Measurements from ENCODE around the gene KRT15. TPM values are rescaled to one million over a fixed set of nuclear protein-coding genes. Genes with fewer than 3 reads are reported as not detected.

Gene KRT15
- total and polyA plus RNA-seq, 7 donors = 0.08 to 0.56 (median 0.18) TPM; not detected in 3

DNA sequence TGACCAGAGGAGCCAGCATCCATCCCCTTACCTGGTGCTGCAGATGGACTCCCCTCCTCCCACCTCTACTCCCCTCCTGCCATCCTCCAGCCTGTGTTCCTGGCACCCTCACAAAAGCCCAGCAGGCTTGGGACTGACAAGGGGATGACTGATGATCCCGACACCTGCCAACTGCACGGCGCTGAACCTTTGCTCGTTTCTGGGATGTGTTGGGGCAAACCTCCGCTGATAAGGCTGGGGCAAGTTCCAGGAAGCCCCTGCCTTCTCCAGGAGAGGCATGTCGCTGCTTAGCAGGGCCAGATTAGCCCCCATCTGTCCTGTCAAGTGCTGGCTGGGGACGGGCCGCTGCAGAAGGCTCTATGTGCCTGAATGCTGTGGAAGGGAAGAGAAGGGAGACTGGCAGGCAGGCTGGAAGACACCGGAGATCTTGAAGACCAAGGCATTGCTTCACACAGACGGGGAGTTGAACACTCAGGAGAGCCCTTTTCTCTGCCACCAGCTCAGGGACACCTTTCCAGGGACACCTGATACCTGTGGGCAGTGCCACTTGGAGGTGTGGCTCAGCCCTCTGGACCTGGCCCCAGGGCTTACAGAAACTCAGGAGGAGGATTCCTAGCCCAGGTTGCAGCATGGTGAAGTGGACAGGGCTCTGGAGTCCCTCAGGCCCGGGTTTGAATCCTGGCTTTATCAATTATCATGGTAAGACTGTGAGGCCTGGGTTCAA is 973 bp upstream of the KRT15 start:
- peak in 1 of 4 donors; percentile 53 for ATAC-seq
- TF ChIP-seq, protein P1, sequence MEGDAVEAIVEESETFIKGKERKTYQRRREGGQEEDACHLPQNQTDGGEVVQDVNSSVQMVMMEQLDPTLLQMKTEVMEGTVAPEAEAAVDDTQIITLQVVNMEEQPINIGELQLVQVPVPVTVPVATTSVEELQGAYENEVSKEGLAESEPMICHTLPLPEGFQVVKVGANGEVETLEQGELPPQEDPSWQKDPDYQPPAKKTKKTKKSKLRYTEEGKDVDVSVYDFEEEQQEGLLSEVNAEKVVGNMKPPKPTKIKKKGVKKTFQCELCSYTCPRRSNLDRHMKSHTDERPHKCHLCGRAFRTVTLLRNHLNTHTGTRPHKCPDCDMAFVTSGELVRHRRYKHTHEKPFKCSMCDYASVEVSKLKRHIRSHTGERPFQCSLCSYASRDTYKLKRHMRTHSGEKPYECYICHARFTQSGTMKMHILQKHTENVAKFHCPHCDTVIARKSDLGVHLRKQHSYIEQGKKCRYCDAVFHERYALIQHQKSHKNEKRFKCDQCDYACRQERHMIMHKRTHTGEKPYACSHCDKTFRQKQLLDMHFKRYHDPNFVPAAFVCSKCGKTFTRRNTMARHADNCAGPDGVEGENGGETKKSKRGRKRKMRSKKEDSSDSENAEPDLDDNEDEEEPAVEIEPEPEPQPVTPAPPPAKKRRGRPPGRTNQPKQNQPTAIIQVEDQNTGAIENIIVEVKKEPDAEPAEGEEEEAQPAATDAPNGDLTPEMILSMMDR (IDR thresholded peaks at IDR 0.05) = no peak
- H3K36me3 ChIP-seq (ENCODE audit: insufficient read depth in 1 of 2, low read depth in 1 of 2) = no peaks in the 10 kb centered on the region
- no peak overlapping the region for H3K4me3 ChIP-seq
- no peaks in the 10 kb centered on the region for H3K9me3 ChIP-seq
- WGBS, 3 donors = 27 to 35% (median 34%) methylated on average over 10 to 11 of the region's 11 CpGs
- intact Hi-C loops (cut with DNase I) = no loop called here
- H3K4me1 ChIP-seq = no peaks in the 10 kb centered on the region
- H3K27ac ChIP-seq = no peak overlapping the region
- H3K27me3 ChIP-seq (ENCODE audit: insufficient read depth in 3 of 3, low read length in 2 of 3) = peaks cover 0 to 12% (median 9%) of the 10 kb centered on the region in 3 donors
- peak in 1 of 2 donors; percentile 16 for DNase-seq

DNA sequence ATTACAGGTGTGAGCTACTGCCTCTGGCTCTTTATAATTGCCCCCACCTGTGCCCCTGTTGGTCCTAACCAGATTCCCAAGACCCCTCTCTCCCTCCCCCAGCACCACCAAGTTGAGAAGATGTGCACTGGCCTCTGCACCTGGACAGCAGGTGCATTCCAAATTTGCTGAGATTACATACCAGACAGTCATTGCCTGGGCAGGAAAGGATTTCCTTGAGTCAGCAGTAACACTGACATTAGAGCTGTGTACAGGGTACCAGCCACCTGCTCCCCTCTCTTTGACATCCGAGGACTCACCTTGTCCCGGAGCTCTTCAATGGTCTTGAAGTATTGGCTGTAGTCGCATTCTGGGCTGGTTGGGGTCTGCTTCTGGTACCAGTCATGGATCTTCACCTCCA is 659 bp downstream of the KRT15 start:
- Histone ChIP-seq H3K4me3 (no peak overlapping the region), H3K4me1 (no peaks in the 10 kb centered on the region), H3K9me3 (no peaks in the 10 kb centered on the region), H3K36me3 (ENCODE audit: insufficient read depth in 1 of 2, low read depth in 1 of 2) (no peaks in the 10 kb centered on the region), H3K27me3 (ENCODE audit: insufficient read depth in 3 of 3, low read length in 2 of 3) (peaks cover 0 to 10% (median 5%) of the 10 kb centered on the region in 3 donors), H3K27ac (no peak overlapping the region)
- no peak for ATAC-seq
- DNase-seq = no peak
- WGBS, 3 donors = 68 to 86% (median 82%) methylated on average over 3 of the region's 3 CpGs
- TF ChIP-seq, protein P1 (IDR thresholded peaks at IDR 0.05) = no peak
- intact Hi-C loops (cut with DNase I) = no loop called here

DNA sequence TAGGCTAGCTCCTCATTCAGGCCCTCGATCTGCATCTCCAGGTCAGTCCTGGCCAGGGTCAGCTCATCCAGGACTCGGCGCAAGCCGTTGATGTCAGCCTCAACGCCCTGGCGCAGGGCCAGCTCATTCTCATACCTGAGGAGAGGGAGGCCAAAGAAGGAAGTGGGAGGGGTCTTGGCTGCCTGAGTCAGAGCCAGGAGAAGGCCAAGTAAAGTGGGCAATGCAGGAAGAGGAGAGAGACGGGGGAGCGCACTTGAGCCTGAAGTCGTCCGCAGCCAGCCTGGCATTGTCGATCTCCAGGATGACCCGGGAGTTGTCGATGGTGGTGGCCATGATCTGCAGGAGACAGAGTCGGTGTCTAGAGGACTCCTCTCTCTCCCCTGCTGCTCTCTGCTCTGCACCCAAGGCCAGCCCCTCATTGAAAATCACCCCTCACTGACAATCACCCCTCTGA is 1.8 kb downstream of the KRT15 start:
- H3K27ac ChIP-seq = no peak overlapping the region
- ATAC-seq (no peak), DNase-seq (no peak)
- H3K9me3 ChIP-seq = no peaks in the 10 kb centered on the region
- peaks cover 0 to 5% (median 4%) of the 10 kb centered on the region in 3 donors for H3K27me3 ChIP-seq (ENCODE audit: insufficient read depth in 3 of 3, low read length in 2 of 3)
- 81 to 86% (median 83%) methylated on average over 14 of the region's 14 CpGs for WGBS, 3 donors
- intact Hi-C loops (cut with DNase I) = no loop called here
- TF ChIP-seq, protein P1 (IDR thresholded peaks at IDR 0.05) = no peak
- H3K4me3 ChIP-seq = no peak overlapping the region
- no peaks in the 10 kb centered on the region for H3K36me3 ChIP-seq (ENCODE audit: insufficient read depth in 1 of 2, low read depth in 1 of 2)
- H3K4me1 ChIP-seq = no peaks in the 10 kb centered on the region

DNA sequence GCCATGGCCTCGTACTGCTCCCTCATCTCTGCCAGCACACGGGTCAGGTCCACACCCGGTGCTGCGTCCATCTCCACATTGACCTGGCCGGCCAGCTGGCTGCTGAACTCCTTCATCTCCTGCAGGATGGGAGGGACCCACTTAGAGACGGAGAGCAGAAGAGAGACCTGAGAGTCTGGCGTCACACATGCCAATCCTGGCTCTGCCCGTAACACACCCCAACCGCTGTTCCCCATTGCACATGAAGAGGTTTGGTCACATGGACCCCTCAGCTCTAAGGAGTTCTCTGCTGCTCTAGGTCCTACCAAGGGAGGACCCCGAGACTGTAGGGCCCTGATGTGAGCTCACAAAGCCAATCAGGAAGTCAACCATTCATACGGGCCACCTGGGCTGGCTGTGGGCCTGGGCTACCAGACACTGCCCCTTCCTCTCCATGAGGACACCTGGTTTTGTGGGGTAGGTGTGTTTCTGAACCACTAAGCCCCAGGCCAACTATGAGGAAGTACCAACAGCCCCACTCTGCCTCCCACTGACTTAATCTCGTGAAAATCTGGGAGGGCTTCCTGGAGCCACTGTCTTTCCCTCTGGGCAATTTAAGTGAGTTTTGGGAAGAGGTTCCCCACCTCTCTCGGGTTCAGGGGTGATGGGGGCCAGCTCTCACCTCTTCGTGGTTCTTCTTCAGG is 2.4 kb downstream of the KRT15 start:
- H3K27me3 ChIP-seq (ENCODE audit: insufficient read depth in 3 of 3, low read length in 2 of 3) = peaks cover 0 to 4% (median 0%) of the 10 kb centered on the region in 3 donors
- H3K36me3 ChIP-seq (ENCODE audit: insufficient read depth in 1 of 2, low read depth in 1 of 2) = no peaks in the 10 kb centered on the region
- no peaks in the 10 kb centered on the region for H3K9me3 ChIP-seq
- no peak overlapping the region for H3K27ac ChIP-seq
- intact Hi-C loops (cut with DNase I) = no loop called here
- DNase-seq (no peak), ATAC-seq (no peak)
- 77 to 83% (median 82%) methylated on average over 14 of the region's 14 CpGs for WGBS, 3 donors
- H3K4me1 ChIP-seq = no peaks in the 10 kb centered on the region
- no peak overlapping the region for H3K4me3 ChIP-seq
- TF ChIP-seq, protein P1 (IDR thresholded peaks at IDR 0.05) = no peak

Measured in psoas muscle (tissue), 8 donors.